ENCODE results near the gene EGFL6. TPM values are rescaled to one million over a fixed set of nuclear protein-coding genes. Genes with fewer than 3 reads are reported as not detected.

Gene EGFL6, protein sequence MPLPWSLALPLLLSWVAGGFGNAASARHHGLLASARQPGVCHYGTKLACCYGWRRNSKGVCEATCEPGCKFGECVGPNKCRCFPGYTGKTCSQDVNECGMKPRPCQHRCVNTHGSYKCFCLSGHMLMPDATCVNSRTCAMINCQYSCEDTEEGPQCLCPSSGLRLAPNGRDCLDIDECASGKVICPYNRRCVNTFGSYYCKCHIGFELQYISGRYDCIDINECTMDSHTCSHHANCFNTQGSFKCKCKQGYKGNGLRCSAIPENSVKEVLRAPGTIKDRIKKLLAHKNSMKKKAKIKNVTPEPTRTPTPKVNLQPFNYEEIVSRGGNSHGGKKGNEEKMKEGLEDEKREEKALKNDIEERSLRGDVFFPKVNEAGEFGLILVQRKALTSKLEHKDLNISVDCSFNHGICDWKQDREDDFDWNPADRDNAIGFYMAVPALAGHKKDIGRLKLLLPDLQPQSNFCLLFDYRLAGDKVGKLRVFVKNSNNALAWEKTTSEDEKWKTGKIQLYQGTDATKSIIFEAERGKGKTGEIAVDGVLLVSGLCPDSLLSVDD
- total RNA-seq (under 1 TPM in 3 of 7 donors, not detected in 4; 0.12 to 0.34 (median 0.15) TPM), polyA plus RNA-seq (1 to 10 TPM in 1 of 2 donors, under 1 TPM in 1; 0.36 to 1.3 TPM)
- long read RNA-seq, donor 1 = 0 reads
- long read RNA-seq, donor 2 = 0 reads
- long read RNA-seq, donor 3 = 0 reads

DNA sequence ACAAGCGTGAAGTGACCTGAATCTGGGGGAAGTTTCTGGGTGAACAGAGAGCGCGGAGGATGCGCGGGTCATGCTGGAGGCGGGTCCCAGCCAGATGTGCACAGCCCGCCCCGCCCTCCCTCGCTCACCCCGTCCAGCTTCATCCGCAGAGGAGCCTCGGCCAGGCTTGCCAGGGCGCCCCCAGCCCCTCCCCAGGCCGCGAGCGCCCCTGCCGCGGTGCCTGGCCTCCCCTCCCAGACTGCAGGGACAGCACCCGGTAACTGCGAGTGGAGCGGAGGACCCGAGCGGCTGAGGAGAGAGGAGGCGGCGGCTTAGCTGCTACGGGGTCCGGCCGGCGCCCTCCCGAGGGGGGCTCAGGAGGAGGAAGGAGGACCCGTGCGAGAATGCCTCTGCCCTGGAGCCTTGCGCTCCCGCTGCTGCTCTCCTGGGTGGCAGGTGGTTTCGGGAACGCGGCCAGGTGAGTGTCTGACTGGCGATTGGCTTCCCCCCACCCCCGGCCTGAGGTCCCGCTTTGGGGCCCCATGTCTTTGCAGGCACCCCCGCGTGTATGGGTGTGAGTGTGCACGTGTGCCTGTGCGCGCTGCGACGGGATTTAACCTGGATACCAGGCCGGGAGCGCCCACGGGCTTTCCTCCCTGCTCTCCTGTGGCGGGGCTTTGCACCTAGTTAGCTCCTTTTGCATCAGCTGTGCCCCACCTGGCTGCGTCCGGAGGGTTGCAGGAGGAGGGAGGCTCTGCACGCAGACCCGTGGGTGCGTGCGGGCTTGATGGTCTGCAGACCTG is at the start of gene EGFL6:
EGFL6 (plus strand) TSS at position 123 of the 782 bp plus-strand sequence; CDS start at position 384, 261 bp downstream.
- no peak for TF ChIP-seq EP300 (IDR thresholded peaks at IDR 0.05)
- TF ChIP-seq POLR2A (IDR thresholded peaks at IDR 0.05) = no peak
- TF ChIP-seq, protein P1, sequence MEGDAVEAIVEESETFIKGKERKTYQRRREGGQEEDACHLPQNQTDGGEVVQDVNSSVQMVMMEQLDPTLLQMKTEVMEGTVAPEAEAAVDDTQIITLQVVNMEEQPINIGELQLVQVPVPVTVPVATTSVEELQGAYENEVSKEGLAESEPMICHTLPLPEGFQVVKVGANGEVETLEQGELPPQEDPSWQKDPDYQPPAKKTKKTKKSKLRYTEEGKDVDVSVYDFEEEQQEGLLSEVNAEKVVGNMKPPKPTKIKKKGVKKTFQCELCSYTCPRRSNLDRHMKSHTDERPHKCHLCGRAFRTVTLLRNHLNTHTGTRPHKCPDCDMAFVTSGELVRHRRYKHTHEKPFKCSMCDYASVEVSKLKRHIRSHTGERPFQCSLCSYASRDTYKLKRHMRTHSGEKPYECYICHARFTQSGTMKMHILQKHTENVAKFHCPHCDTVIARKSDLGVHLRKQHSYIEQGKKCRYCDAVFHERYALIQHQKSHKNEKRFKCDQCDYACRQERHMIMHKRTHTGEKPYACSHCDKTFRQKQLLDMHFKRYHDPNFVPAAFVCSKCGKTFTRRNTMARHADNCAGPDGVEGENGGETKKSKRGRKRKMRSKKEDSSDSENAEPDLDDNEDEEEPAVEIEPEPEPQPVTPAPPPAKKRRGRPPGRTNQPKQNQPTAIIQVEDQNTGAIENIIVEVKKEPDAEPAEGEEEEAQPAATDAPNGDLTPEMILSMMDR (IDR thresholded peaks at IDR 0.05) = no peak
- H3K27me3 ChIP-seq = no peaks in the 10 kb centered on the region

GRCh38 chrX:13520351-13520750 is 49.0 kb upstream of the EGFL6 start:
- no peaks in the 10 kb centered on the region for H3K9me3 ChIP-seq

More for the DNA sequence above, at the start of gene EGFL6:
- H3K36me3 ChIP-seq = no peaks in the 10 kb centered on the region
- no peaks in the 10 kb centered on the region for H3K9me3 ChIP-seq
- H3K4me1 ChIP-seq (ENCODE audit: insufficient read depth) = no peaks in the 10 kb centered on the region
- intact Hi-C loops (cut with DNase I) = no loop called here
- WGBS, 3 donors = 11 to 13% (median 13%) methylated on average over 36 to 57 of the region's 57 CpGs
- H3K27ac ChIP-seq = no peak within 1 kb of the TSS
- no peak for DNase-seq
- no peak within 1 kb of the TSS for H3K4me3 ChIP-seq

GRCh38 chrX:13520936-13521335 is 48.5 kb upstream of the EGFL6 start:
- no peak for TF ChIP-seq EP300 (IDR thresholded peaks at IDR 0.05)
- TF ChIP-seq, protein P1 (IDR thresholded peaks at IDR 0.05) = no peak
- TF ChIP-seq POLR2A (IDR thresholded peaks at IDR 0.05) = no peak
- no peak for DNase-seq
- Histone ChIP-seq H3K27ac (no peak overlapping the region), H3K4me1 (ENCODE audit: insufficient read depth) (no peaks in the 10 kb centered on the region), H3K4me3 (no peak overlapping the region), H3K9me3 (no peaks in the 10 kb centered on the region), H3K27me3 (no peaks in the 10 kb centered on the region), H3K36me3 (no peaks in the 10 kb centered on the region)
- 58 to 73% (median 66%) methylated on average over 2 of the region's 2 CpGs for WGBS, 3 donors
- intact Hi-C loops (cut with DNase I) = no loop called here

More at GRCh38 chrX:13520351-13520750, 49.0 kb upstream of the EGFL6 start:
- no peak for DNase-seq
- 64 to 68% (median 67%) methylated on average over 2 of the region's 2 CpGs for WGBS, 3 donors
- no peaks in the 10 kb centered on the region for H3K36me3 ChIP-seq
- H3K4me1 ChIP-seq (ENCODE audit: insufficient read depth) = no peaks in the 10 kb centered on the region
- no peaks in the 10 kb centered on the region for H3K27me3 ChIP-seq
- H3K4me3 ChIP-seq = no peak overlapping the region
- no peak overlapping the region for H3K27ac ChIP-seq
- intact Hi-C loops (cut with DNase I) = no loop called here
- TF ChIP-seq POLR2A (IDR thresholded peaks at IDR 0.05) (no peak), EP300 (IDR thresholded peaks at IDR 0.05) (no peak)
- TF ChIP-seq, protein P1 (IDR thresholded peaks at IDR 0.05) = no peak

DNA sequence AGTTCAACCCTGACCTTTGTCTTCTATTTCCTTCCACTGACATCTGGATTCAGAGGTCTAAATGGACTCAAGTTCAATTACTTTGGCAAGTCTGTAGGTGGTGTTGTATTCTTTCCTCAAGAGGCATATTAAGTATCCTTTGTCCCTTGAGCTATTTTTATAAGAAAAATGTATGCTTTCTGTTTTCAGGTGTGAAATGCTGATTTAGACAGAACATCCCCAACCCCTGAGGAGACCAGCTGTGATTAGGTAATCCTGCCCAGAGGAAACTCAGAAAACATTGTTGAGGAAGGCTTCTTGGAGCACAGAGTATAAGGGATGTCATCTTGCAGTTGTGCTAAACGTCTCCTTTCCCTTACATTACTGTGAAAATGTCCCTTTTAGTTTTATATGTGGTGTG is 46.6 kb upstream of the EGFL6 start:
- Histone ChIP-seq H3K27ac (no peak overlapping the region), H3K4me3 (no peak overlapping the region), H3K9me3 (no peaks in the 10 kb centered on the region), H3K4me1 (ENCODE audit: insufficient read depth) (no peaks in the 10 kb centered on the region), H3K36me3 (no peaks in the 10 kb centered on the region), H3K27me3 (no peaks in the 10 kb centered on the region)
- DNase-seq = no peak
- 27 to 38% (median 36%) methylated on average over 1 of the region's 1 CpG for WGBS, 3 donors
- intact Hi-C loops (cut with DNase I) = no loop called here
- TF ChIP-seq, protein P1 (IDR thresholded peaks at IDR 0.05) = no peak
- no peak for TF ChIP-seq EP300 (IDR thresholded peaks at IDR 0.05)
- TF ChIP-seq POLR2A (IDR thresholded peaks at IDR 0.05) = no peak
